EH (cell line): Measurements from ENCODE around the gene RND3.

Experiments used
- DNase-seq: peaks from one replicate; pipeline ENCODE4 v3.0.0-alpha.2; 2015; ENCODE audit warnings: low read depth

Gene RND3

DNA sequence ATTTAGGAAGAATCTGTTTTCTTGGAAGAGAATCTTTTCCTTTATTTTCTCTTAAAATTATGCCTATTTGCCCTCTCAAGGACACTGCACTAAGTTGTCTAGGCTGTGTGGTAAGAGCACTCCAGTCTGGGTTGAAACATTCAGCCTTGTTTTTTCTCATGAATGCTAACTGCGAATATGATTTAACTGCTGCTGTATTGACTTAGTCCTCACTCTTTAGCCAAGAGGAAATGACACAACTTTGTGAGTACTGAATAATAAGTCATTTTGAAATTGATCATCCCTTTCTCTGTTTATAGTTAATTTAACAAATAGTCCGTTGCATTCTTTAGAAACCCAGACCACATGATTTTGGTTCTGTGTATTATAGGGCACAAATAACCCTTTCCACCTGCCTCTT lies 4.5 kb upstream of the RND3 start:
- DNase-seq: peak; percentile 83

DNA sequence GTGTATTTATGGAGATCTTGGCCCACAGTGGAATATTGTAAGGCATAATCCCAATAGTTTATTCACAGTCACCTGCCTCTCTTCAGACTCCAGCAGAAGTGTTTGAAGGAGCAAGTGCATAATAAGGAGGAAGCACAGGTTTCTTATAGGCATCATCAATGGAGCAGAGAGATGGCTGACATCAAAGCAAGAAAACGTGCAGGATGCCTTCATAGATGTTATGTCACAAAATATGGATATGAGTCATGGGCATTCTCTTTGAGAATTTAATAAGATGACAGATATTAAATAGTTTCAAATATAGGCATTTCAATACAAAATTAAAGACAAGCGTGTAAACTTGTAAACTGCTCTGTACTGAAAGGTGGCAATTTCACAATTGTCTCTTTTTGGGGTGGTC lies 4.0 kb upstream of the RND3 start:
- peak; percentile 11 for DNase-seq

DNA sequence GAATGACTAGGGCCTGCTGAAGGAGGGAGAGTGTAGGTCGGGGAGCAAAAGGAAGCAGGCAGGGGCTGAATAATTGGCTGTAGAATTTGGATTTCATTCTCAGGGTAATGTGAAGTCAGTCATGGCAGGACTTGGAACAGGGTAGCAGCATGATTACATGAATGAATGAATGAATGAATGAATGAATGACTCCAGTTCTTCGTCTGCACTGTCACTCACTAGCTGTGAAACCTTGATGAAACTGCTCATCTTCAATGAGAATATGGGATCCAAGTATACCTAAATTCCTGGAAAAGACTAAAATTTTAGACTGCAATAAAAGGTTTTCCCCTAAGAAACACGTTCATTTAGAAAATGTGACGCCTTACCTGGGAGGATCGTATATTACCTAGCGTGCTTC lies 3.0 kb upstream of the RND3 start:
- DNase-seq: no peak

DNA sequence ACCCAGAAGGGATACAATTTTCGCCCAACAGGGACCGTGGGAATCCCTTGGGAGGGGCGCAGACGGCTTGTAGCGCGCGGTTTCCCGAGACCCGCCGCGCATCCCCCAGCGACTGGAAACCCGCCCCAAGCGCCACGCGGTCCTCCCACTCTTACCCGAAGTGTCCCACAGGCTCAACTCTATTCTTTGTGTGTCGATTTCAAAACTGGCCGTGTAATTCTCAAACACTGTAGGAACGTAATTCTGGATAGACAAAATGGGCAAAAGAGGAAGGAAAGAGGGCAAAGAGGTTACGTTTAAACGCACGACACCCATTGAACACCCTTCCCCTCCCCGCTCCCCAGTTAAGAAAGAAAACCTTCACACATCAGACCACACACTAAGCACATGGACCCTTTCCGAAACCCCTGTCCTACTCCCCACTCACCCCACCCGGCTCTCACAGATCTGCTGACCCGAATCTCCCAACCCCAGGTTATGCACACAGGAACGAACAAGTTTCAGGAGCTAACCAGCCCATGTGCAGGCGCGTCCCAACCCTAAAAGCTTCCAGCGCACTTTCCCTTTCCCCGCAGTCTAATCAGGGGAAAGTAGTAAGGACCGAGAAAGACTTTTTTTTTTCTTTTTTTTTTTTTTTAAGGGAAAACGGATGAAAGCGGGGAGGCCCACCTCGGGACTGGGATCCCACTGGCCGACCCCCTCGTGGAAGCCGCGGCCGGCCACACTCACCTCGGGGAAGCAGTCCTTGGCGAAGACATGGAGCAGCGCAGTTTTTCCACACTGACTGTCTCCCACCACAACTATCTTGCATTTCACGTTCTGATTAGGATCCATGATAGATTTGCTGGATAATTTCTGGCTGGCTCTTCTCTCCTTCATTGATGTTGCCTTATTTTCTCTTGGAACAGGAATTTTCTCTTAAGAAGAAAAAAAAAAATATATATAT lies 655 bp downstream of the RND3 start:
- peak; percentile 50 for DNase-seq

DNA sequence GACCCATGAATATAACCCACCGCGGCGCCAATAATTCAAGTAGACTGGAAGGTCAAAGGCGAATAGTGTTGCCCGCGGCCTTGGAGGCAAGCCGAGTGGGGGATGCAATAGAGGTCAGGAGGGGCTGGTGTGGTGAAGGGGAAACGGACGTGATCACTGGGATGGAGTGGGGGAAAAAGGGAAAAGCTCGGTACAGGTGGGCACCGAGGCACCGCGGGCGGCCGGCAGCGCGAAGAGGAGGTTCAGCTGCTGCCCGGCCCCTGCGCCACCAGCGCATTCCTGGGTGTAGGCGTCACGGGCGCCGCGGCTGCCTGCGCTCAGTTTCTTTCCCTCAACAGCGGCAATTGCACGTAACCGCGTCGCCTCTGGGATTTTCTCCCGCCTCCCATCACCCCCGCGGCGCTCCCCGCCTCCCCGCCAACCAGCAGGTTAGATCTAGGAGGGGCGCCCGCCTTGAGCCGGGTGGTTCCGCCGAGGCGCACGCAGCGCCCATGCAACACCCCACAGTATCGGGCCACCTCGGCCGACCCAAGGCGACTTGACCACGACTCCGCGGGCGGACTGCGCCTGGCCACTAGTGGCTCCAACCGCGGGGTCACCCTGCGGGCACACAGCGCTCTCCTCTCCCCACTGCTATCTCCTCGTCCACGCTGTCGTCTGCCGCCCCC lies 1.5 kb downstream of the RND3 start:
- peak; percentile 90 for DNase-seq

DNA sequence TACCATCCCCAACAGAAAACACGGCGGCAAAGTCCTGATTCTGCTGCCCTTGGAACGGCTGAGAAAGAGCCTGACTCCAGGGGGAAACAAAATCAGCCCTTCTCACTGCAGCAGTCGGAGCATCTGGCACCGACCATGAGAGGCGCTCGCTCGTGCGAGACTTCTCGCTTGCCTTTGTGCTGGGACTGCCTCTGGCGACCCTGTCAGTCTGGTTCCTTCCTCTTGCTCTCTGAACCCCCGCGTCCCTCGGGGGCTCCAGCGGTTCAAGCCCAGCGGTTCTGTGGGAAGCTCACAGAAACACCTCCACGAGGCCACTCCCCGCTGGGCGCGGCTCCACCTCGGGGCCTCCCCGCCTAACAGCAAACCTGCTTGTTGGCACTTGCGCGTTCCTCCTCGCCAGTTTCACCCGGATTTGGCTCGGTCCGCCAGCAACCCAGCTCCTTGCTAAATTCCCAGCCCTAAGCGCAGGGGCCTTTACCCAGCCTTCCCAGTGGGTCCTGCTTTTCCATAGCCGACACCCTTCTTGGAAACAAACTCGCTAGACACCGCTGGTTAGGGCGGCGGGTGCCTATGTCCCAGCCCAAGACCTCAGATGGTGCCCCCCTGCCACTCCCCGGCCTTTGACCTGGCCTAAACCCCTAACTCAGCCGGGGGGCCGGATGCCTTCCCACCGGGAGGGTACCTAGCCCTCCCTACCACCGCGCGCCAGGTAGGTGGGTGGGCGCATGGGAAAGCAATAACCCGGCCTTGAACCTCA lies 2.2 kb downstream of the RND3 start:
- peak; percentile 74 for DNase-seq

DNA sequence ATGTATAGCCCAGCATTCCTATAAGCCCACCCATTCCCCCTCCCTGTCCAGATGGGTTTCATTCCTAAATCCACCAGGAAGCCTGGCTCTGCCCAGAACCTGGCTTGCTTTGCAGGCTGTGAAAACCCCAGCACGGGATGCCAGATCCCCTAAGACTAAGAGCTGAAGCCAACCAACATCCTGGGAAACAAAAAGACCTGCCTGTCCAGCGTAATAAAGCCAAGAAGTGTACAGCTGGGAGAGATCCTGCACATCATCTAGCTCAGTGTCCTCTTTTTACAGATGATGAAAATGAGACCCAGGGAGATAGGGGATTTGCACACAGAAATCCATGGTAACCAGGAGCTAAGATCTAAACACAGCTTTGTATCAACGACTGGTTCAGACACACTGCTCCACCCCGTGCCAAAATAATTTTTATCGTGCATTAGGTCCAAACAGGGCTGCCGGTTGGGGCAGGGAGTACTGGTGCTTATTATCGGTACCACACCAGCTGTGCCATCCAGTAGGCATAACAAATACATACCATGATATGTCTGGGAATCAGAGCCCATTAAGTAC lies 2.9 kb downstream of the RND3 start:
- DNase-seq: peak; percentile 57

DNA sequence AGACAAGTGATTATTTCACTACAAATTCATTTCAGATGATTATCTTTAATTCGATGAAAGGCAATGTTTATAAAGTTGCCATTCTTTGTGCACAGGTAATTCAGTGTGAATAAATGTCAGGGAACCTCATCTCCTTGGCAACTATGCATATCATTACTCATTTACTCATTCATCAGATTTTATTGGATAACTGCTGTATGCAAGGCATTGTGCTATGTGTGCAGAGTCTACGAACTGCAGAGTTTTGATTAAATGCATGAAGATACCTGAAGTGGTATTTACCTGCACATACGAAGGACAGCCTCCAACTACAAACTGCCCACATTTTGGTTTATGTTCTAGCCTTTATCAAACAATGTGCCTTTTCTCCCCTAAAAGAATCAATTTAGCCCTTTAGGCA lies 3.5 kb downstream of the RND3 start:
- peak; percentile 50 for DNase-seq

DNA sequence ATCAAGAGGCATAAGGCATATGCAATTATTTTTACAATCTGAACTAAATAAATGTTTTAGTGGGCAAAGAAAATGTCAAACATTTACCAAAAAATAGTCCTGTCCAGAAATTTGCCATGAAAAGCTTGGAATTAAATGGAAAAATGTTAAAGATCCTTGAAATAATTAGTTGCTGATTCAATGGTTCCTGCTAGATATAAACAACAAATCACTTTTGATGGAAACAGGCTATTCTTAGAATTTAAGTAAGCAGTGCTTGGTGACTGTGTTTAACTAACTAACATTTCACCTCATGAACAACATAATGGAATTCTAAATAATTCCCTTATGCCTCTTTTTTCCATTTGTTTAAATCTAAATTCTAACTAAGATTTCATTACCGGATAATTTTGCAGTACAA lies 3.9 kb downstream of the RND3 start:
- peak; percentile 38 for DNase-seq

DNA sequence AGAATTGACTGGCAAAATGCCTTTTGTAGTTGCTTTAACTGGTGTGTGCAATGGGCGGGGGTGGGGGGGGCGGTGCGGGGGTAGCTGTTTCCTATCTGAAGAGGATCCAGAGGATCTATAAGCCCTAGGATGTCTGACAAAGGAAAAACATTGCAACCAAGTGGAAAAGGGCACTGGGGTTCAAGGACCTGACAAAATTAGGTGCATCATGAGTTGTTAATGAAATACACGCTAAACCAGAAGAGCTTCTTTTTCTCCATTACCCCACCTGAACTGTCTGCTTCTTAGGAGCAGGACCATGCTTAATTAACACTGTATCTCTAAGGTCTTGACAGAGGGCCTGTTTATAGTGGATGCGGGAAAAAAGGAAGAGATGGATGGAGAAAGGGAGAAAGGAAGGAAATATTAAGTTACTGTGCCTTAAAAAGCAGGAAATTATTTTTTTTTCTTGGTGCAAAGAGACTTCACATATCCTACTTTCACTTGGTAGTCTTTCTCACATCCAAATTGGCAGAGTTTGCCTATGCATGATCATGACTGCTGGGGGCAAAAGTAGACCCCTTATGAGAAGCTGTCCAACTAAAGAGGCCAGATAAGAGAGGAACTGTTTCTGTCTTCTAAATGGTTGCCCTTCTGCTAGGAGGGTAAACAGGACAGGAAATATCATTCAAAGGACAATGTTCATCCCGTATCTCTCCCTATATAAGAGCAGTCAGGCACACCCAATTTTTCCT lies 4.6 kb downstream of the RND3 start:
- peak; percentile 35 for DNase-seq

DNA sequence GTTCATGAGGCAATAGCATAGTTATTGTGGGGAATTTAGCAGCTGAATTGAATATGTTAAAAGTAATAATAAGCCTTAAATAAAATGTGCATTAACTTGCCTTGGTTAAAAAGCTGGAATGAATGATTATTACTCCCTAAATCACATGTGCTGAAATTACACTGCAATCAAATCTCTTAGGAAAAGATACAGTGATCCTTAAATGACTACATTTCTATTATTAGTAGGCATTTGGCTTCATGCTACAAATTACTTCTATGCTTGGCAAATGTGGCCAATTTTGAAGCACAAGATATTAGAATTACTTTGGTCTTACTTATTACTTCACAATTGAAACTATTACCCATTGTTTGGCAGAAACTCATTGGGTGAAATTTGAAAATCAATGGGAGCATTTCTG lies 5.4 kb downstream of the RND3 start:
- DNase-seq: peak; percentile 33

DNA sequence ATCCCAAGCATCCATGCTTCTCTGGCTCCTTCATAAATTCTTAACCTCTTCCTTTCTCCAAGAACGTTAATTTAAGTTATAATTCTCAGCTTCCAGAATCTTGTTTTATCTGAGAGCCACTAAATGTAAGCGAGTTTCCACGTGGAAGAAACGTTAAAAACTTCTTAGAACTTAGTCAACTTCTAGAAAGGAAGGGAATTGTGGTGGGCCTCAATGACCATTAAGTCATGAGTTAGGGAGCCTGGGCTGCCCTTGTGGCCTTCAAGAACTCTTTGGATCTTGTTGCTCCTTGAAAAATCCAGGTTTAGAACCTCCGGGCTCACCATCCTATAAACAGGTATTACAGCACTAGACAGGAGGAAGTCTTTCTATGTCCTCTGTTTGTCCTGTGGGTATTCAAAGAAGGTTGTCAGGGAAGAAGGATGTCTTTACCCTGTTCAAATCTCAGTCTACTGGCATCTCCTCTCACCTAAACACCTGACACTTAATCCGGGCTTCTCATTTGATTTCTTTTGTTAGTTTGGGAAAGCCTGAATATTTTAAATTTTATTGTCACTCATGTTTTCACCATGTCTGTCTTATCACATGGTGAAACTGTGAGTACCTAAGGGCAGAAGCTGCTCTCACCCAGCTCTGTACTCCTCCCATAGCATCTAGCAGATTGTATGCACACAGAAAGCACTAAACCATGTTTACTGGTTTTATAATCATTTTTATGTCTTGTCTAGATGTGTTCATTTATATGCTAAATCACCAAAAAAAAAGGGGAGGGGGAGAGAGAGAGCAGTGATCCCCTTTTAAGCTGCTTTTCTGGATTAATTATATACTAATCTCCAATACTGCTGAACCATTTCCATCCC lies 6.3 kb downstream of the RND3 start:
- DNase-seq: peak; percentile 39

DNA sequence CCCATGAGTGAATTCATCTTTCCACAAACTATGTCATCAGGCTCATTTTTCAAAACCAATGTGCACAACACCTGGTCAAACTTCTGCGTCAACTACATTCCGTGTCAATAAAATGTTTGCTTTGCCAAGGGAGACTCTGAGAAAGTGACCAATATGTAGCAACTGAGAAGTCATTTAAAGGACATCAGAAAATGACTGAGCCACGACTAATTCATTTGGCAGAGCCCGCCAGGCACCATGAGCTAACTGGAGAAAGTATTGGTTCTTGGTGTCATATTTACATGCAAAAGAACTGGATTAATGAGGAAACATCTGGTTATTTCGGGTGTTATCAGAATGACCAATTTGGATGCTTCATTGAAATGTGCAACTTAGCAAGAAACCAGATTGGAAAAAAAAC lies 7.2 kb downstream of the RND3 start:
- peak; percentile 72 for DNase-seq

DNA sequence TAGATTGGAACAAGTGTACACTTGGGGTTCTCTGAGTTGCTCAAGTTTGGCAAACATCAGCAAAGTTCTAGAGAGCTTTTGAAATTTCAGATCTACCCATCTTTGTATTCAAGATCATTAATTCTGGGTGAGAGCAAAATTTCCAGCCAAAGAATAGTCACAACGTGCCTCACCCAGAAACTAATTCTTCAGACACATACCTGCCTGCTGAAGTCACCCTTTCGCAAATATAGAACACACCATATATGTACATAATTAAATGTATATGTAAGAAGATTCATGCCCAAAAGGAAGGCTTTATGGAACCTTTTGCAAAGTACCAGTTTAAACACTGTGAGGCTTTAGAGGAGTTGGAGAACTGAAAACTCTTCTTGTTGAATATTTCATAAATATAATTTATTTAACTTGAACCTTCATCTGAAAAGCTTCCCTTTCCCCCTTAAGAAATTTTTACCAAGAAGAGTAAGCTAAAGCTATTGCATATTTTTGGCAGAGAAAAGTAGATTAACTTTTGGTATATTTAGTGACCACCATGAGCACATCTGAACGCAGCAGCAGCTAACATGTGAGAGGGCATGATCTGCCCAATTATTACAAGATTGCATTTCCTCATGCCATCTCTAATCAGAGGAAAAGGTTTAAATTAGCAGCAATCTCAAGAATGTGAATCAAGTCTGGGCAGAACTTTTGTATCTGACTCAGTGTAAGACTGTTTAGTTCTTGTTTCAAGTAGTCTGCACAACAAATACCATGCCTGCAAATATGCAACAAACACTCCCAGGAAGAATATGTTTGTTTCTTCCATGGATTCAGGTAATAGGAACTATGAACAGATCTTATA lies 8.2 kb downstream of the RND3 start:
- DNase-seq: peak; percentile 82

DNA sequence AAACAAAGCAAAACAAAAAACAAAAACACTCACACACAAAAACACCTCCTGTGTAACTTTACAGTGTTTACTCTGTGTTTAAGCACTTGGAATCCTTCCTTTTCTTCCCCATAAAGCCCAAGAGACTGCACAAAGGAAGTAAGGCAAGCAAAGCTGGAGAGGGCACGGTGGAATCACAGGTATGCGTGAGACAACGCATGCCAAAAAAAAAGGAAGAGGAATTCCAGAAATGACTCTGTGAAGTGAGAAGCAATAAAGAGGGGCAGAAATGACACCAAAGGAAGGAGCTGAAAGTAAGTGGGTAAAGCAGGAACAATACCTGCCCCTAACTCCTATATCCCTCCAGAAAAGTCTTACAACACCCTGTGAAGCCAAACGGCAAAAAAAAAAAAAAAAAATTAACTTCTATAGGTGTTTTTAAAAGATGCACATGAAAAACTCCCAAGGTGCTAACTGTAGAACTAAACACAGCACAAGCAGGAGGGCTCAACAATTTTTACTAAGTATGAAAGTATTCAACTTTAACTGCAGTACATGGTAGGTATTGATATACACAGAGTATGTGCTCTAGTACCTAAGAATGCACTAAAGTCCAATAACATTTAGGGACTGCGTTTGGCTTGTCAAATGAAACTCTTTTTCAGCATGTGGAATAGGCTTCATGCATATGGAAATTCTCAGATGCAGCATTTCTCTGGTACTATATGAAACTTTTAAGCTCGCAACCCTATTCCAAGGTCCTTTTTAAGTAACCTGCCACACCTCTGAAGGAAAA lies 9.1 kb downstream of the RND3 start:
- peak; percentile 71 for DNase-seq

DNA sequence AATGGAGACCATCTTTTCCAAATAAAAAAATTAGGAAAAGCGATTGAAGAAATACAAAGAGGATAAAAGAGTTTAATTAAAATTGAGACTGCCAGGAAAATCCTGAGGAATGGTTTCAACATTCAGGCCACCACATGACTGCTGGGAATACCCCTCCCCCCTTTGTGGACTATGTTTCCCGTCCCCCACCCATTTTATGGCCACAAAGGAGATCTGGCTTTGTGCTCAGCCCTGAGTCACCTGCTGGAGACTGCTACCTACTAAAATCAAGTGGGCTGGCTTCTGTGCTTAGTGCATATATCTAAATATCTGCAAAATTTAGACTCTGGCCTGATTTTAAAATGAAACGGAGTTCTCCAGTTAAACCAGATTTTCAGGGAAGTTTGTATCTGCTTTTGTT lies 10.1 kb downstream of the RND3 start:
- DNase-seq: peak; percentile 57

DNA sequence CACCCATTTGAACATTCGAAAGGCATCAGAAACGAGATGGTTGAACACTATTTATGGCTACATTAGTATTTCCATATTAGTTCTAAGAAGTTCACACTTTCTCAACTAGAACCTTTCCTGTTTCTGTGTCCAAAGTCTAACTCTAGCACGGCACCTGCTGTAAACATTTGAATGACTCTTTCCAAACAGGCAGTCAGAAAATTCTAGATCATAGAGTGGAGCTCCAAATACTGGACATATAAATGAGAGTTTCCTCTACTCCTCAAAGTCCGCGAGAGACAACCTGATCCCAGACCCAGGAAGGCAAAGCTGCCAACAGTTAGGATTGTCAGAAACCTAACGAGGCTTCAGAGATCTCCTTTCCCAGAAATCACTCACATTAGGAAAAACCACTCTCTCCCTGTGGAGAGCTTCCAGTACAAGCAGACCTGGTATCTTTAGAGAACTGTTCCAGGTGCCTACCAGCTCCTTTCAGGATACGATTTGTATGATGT lies 10.6 kb downstream of the RND3 start:
- DNase-seq: peak; percentile 42

DNA sequence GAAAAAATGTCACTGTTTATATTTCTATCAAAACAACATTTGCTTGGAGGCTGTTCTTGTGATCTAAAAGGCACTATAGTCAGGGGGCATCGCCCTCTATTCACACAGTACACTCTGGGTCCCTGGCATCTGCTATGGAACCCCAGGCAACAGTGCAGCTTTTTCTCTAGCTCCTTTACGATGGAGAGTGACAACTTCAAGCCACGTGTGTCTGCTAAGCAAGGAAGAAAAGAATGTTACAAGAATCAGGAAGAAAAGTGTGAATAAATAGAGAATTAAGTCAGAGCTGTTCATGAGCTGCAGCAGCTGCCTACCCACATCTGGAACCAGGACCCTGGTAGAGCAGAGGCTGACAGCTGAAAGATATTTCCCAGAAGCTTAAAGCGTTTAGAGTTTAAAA lies 11.2 kb downstream of the RND3 start:
- peak; percentile 50 for DNase-seq
